GM04504 (cell line): Measurements from ENCODE around the gene CDH4.
"Not testable (repeated sequence)": the region's sequence is repeated elsewhere in the genome, so short reads cannot be mapped to it uniquely, and the experiment has no call there.

Experiments
- DNase-seq: peaks from one replicate; pipeline ENCODE4 v3.0.0-alpha.2; 2012; ENCODE audit warnings: low read depth

Gene CDH4

GRCh38 chr20:61981691-61982090, 729.6 kb downstream of the CDH4 start:
- DNase-seq, result not testable (repeated sequence)

- no peak for DNase-seq
These were observed 730.3 kb downstream of the CDH4 start for GRCh38 chr20:61982191-61982950.

GRCh38 chr20:61982951-61983315, 730.9 kb downstream of the CDH4 start:
- DNase-seq, result no peak

- no peak for DNase-seq
These were observed 731.9 kb downstream of the CDH4 start for GRCh38 chr20:61983965-61984364.

- not testable (repeated sequence) for DNase-seq
These were observed 732.4 kb downstream of the CDH4 start for GRCh38 chr20:61984431-61984830.

GRCh38 chr20:61985096-61985495, 733.0 kb downstream of the CDH4 start:
- no peak for DNase-seq

GRCh38 chr20:61986762-61987321, 734.8 kb downstream of the CDH4 start:
- no peak for DNase-seq

GRCh38 chr20:61988665-61989064, 736.6 kb downstream of the CDH4 start:
- no peak for DNase-seq

- no peak for DNase-seq
These were observed 737.7 kb downstream of the CDH4 start for GRCh38 chr20:61989741-61990140.
